ENCODE measurements around the gene SSH3. TPM values are rescaled to one million over a fixed set of nuclear protein-coding genes. Genes with fewer than 3 reads are reported as not detected.

The SSH3 gene
- 13.4 and 16.8 TPM in 2 replicates for total RNA-seq

GRCh38 chr11:67303132-67303834 is at the start of gene SSH3:
TSS of gene SSH3 (plus strand) at chr11:67303530. CDS start at chr11:67303626, 96 bp downstream.

GRCh38 chr11:67266449-67267187 is 36.7 kb upstream of the SSH3 start, which contains the start of gene GRK2:
TSS of gene GRK2 (plus strand) at chr11:67266473. CDS start at chr11:67266700, 227 bp downstream.

GRCh38 chr11:67289226-67289650 is 14.1 kb upstream of the SSH3 start, which contains the start of gene ANKRD13D:
TSS of gene ANKRD13D (plus strand) at chr11:67289303. CDS start at chr11:67289461, 158 bp downstream.

GRCh38 chr11:67353317-67354074 is 50.2 kb downstream of the SSH3 start, which contains the start of gene POLD4:
TSS of gene POLD4 (minus strand) at chr11:67353546. CDS start at chr11:67353399, 147 bp downstream.

Other genes starting within 250 kb of the SSH3 start
- 9.1 and 10.6 TPM in 2 replicates for gene RHOD, start 246.7 kb upstream of the SSH3 start, total RNA-seq
- 60.1 and 60.7 TPM in 2 replicates for gene KDM2A, start 184.3 kb upstream of the SSH3 start, total RNA-seq
- 38.8 and 44.9 TPM in 2 replicates for gene GRK2, start 37.1 kb upstream of the SSH3 start, total RNA-seq
- gene ANKRD13D, start 14.2 kb upstream of the SSH3 start, total RNA-seq, result 31.9 and 57.9 TPM in 2 replicates
- gene POLD4, start 50.0 kb downstream of the SSH3 start, total RNA-seq, result 39.9 and 47.6 TPM in 2 replicates
- gene CLCF1, start 70.1 kb downstream of the SSH3 start, total RNA-seq, result 4.4 and 5.3 TPM in 2 replicates
- gene RAD9A, start 88.5 kb downstream of the SSH3 start, total RNA-seq, result 6.9 and 9.8 TPM in 2 replicates
- gene PPP1CA, start 98.3 kb downstream of the SSH3 start, total RNA-seq, result 102 and 108 TPM in 2 replicates
- gene TBC1D10C, start 100.6 kb downstream of the SSH3 start, total RNA-seq, result not detected in 2 replicates
- gene CARNS1, start 112.1 kb downstream of the SSH3 start, total RNA-seq, result 0.59 and 0.69 TPM in 2 replicates
- gene RPS6KB2, start 125.0 kb downstream of the SSH3 start, total RNA-seq, result 33.7 and 36.5 TPM in 2 replicates
- gene PTPRCAP, start 134.2 kb downstream of the SSH3 start, total RNA-seq, result 0.17 and 0.46 TPM in 2 replicates
- 88.7 and 110 TPM in 2 replicates for gene CORO1B, start 139.9 kb downstream of the SSH3 start, total RNA-seq
- not detected in 2 replicates for gene GPR152, start 149.2 kb downstream of the SSH3 start, total RNA-seq
- gene CABP4, start 151.8 kb downstream of the SSH3 start, total RNA-seq, result under 0.01 TPM in 1 of 2 replicates, not detected in the other
- 51.5 and 53.7 TPM in 2 replicates for gene TMEM134, start 165.7 kb downstream of the SSH3 start, total RNA-seq
- gene AIP, start 179.5 kb downstream of the SSH3 start, total RNA-seq, result 77.1 and 89.2 TPM in 2 replicates
- 26.5 and 36.7 TPM in 2 replicates for gene PITPNM1, start 201.8 kb downstream of the SSH3 start, total RNA-seq
- gene CDK2AP2, start 204.6 kb downstream of the SSH3 start, total RNA-seq, result 18.4 and 25.0 TPM in 2 replicates
- gene CABP2, start 219.9 kb downstream of the SSH3 start, total RNA-seq, result not detected in 2 replicates